K562 (cell line): Measurements from ENCODE around the gene SYNGR3. TPM values are rescaled to one million over a fixed set of nuclear protein-coding genes. Genes with fewer than 3 reads are reported as not detected.

ENCODE experiments used
- ATAC-seq: fragments of 200-7000 bp; cut with Tn5 transposase; 3 replicates; pipeline ENCODE4 v1.9.1; 2020; ENCODE audit warnings: moderate library complexity
- BruUV-seq: library from RNA; stranded (reverse); fragments of 400-500 nt; replicated peaks from 2 replicates; lab custom pipeline; 2021; lab: Mats Ljungman, UMichigan
- CTCF ChIA-PET: fragments of 300-600 bp; formaldehyde crosslinking; extraction: SDS; loops from one replicate; lab custom pipeline; 2021; ENCODE audit warnings: low intra/inter-chr PET ratio; lab: Yijun Ruan, JAX
- POLR2A ChIA-PET: fragments of 300-600, 350-650 bp; sonication (Branson Sonifier 250); formaldehyde crosslinking; extraction: SDS; loops from one replicate; lab custom pipeline; 2021; ENCODE audit warnings: antibody characterized with exemption, inconsistent platforms; lab: Yijun Ruan, JAX
- DNase-seq, 4 experiments: peaks; one replicate each; pipeline versions ENCODE4 v3.0.0 to v3.0.0-alpha.2; 2011 to 2018; ENCODE audit warnings: low spot score in 3 of 4, mixed read lengths in 3 of 4; ENCODE audit errors: extremely low read depth in 1 of 4
- FAIRE-seq: peaks from 2 replicates; lab custom pipeline; 2011; peaks lifted over from hg19 to GRCh38; lab: Jason Lieb, UNC
- H2AFZ ChIP-seq: 2 replicates; pipeline ENCODE4 v1.6.0; 2011; ENCODE audit warnings: low read depth, low read length, control low read depth, inconsistent platforms
- H3K27ac ChIP-seq: fragments of 200-600 bp; 3 replicates; pipeline ENCODE4 v1.8.0; 2011; ENCODE audit warnings: low read depth, mild to moderate bottlenecking, control low read depth, inconsistent platforms, low read length, moderate library complexity, mixed read lengths; ENCODE audit errors: extremely low read depth
- H3K27me3 ChIP-seq, 2 experiments: fragments of 300-600 bp in 1 of 2; 2 replicates in 1 of 2; 3 replicates in 1 of 2; pipeline versions ENCODE4 v1.6.0 to v1.8.0; 2011; ENCODE audit warnings: inconsistent platforms in 2 of 2, low read length in 2 of 2, mild to moderate bottlenecking in 1 of 2, mixed read lengths in 1 of 2, moderate library complexity in 1 of 2; ENCODE audit not compliant: control insufficient read depth in 2 of 2, insufficient read depth in 2 of 2
- H3K36me3 ChIP-seq: fragments of 300-600 bp; 3 replicates; pipeline ENCODE4 v1.8.0; 2011; ENCODE audit warnings: mild to moderate bottlenecking, low read length, inconsistent platforms; ENCODE audit not compliant: control insufficient read depth, insufficient read depth
- H3K4me1 ChIP-seq, 2 experiments: fragments of 200-600 bp in 1 of 2; replicated peaks in 1 of 2; 2 replicates in 1 of 2; 3 replicates in 1 of 2; pipeline versions ENCODE4 v1.5.1 to v1.8.0; 2011; ENCODE audit warnings: inconsistent platforms in 2 of 2, low read length in 2 of 2, mild to moderate bottlenecking in 1 of 2, mixed read lengths in 1 of 2, moderate library complexity in 1 of 2; ENCODE audit not compliant: control insufficient read depth in 2 of 2, insufficient read depth in 2 of 2
- H3K4me2 ChIP-seq: 2 replicates; pipeline ENCODE4 v1.6.1; 2011; ENCODE audit warnings: low read length, control low read depth, inconsistent platforms, mixed read lengths; ENCODE audit not compliant: insufficient read depth
- H3K4me3 ChIP-seq: fragments of 200-600 bp; sonication (generic), shearing (Covaris generic); 2 replicates; pipeline ENCODE4 v1.5.1; 2016; ENCODE audit warnings: control low read depth, inconsistent platforms
- H3K79me2 ChIP-seq: fragments of 200-600 bp; 3 replicates; pipeline ENCODE4 v1.8.0; 2011; ENCODE audit warnings: low read length, inconsistent platforms; ENCODE audit not compliant: control insufficient read depth, insufficient read depth
- H3K9ac ChIP-seq, 2 experiments: 2 replicates each; pipeline versions ENCODE4 v1.6.0 to v1.6.1; 2011; ENCODE audit warnings: low read depth in 2 of 2, low read length in 2 of 2, control low read depth in 1 of 2, inconsistent platforms in 1 of 2, mild to moderate bottlenecking in 1 of 2, mixed read lengths in 1 of 2; ENCODE audit not compliant: insufficient read depth in 1 of 2
- H3K9me1 ChIP-seq: one replicate; pipeline ENCODE4 v1.6.0; 2011; ENCODE audit warnings: inconsistent platforms, mild to moderate bottlenecking, low read length, moderate library complexity; ENCODE audit not compliant: control insufficient read depth, insufficient read depth
- H3K9me3 ChIP-seq: replicated peaks from 2 replicates; pipeline ENCODE4 v1.5.1; 2011; ENCODE audit warnings: low read depth, low read length, inconsistent platforms; ENCODE audit not compliant: control insufficient read depth, insufficient read depth
- H4K20me1 ChIP-seq: replicated peaks from 2 replicates; pipeline ENCODE4 v1.6.1; 2011; ENCODE audit warnings: low read length, inconsistent platforms, mixed read lengths; ENCODE audit not compliant: control insufficient read depth, insufficient read depth
- GTF2F1 ChIP-seq: IDR thresholded peaks from 2 replicates; pipeline ENCODE4 v1.6.1; 2011; ENCODE audit warnings: low read depth, low read length, improper control_type of control experiment
- HDGF ChIP-seq: fragments of 450-650 bp; IDR thresholded peaks from 2 replicates; pipeline ENCODE4 v1.6.1; 2016
- NUFIP1 ChIP-seq: fragments of 450-650 bp; IDR thresholded peaks from 2 replicates; pipeline ENCODE4 v1.6.1; 2018; ENCODE audit not compliant: partially characterized antibody
- SIN3B ChIP-seq: fragments of 450-650 bp; IDR thresholded peaks from 2 replicates; pipeline ENCODE4 v1.6.1; 2017; ENCODE audit warnings: low read depth, mild to moderate bottlenecking, moderate library complexity
- SOX6 ChIP-seq: fragments of 450-650 bp; IDR thresholded peaks from 2 replicates; pipeline ENCODE4 v1.6.1; 2014; ENCODE audit warnings: mild to moderate bottlenecking
- TAF15 ChIP-seq: fragments of 200-400 bp; formaldehyde crosslinking; IDR thresholded peaks from 2 replicates; pipeline ENCODE4 v1.6.1; 2017; ENCODE audit warnings: mild to moderate bottlenecking, low read depth, low read length, moderate library complexity
- ZBTB7A ChIP-seq: IDR thresholded peaks from 2 replicates; pipeline ENCODE4 v1.6.1; 2011; ENCODE audit warnings: low read depth, mild to moderate bottlenecking, low read length, moderate library complexity, borderline replicate concordance; ENCODE audit not compliant: control insufficient read depth
- ZNF143 ChIP-seq: sonication (generic); formaldehyde crosslinking; IDR thresholded peaks from 2 replicates; pipeline ENCODE4 v1.9.0; 2022; ENCODE audit warnings: mild to moderate bottlenecking, missing genetic modification reagents
- ZNF740 ChIP-seq, 3 experiments: fragments of 200-800 bp in 1 of 3; sonication (Bioruptor generic) in 1 of 3; sonication (generic) in 1 of 3; formaldehyde crosslinking in 1 of 3; IDR thresholded peaks; 2 replicates each; pipeline versions ENCODE4 v1.6.1 to v1.8.0; 2016 to 2022; ENCODE audit warnings: mild to moderate bottlenecking in 2 of 3, missing compliant biosample characterization in 2 of 3, missing genetic modification characterization in 2 of 3, missing genetic modification reagents in 1 of 3
- whole genome bisulfite sequencing: fragments of 100-300 bp; shearing (Covaris generic); methylation state at CpG from one replicate; pipeline ENCODE4 v1.1.6; 2016; ENCODE audit warnings: low coverage, mixed read lengths; ENCODE audit not compliant: insufficient coverage; ENCODE audit errors: missing lambda C conversion rate; 5-methylcytosine and 5-hydroxymethylcytosine counted together
- in situ Hi-C: fragments of 300-500 bp; cut with MboI; formaldehyde crosslinking; loops from 4 replicates; pipeline ENCODE4 v1.15.0; 2018; ENCODE audit warnings: inconsistent platforms, mixed read lengths
- intact Hi-C: fragments of 100-400 bp; cut with micrococcal nuclease; formaldehyde crosslinking; loops from 2 replicates; pipeline ENCODE4 v1.14.2; 2022
- polyA plus RNA-seq, 8 experiments: library from polyadenylated mRNA; depleted of rRNA in 4 of 8; stranded (reverse) in 5 of 8; unstranded in 3 of 8; fragments of >200 nt; fragmentation: Nextera tagmentation in 2 of 8; fragmentation: Illumina TruSeq in 1 of 8; extraction: Ambion mirVana in 2 of 8; extraction: Trizol in 1 of 8; gene quantifications; 2 replicates each; pipeline versions ENCODE4 v1.2.1 to v1.2.3, GENCODE V29; 2011 to 2014; ENCODE audit warnings: inconsistent platforms in 1 of 8, missing spikeins in 1 of 8
- total RNA-seq, 7 experiments: library from RNA; depleted of rRNA in 6 of 7; stranded (reverse); fragments of >200 nt in 6 of 7; fragmentation: Illumina TruSeq in 2 of 7; extraction: Trizol in 2 of 7; gene quantifications; 2 replicates each; pipeline versions ENCODE4 v1.2.1 to v1.2.3, GENCODE V29; 2011 to 2021; ENCODE audit warnings: low replicate concordance in 1 of 7

The SYNGR3 gene
- total and polyA plus RNA-seq, 9 of the 15 experiments (the other 6 are each of a cell fraction or from before 2014, with no cell fraction given), result 3.7 to 69.2 (median 36.3) TPM

GRCh38 chr16:2003231-2003826, 13.6 kb downstream of the SYNGR3 start:
- intact Hi-C loops (no loop called here), in situ Hi-C loops (no loop called here)
- FAIRE-seq, result no peak
- peaks cover 61% of the 10 kb centered on the region for H3K79me2 ChIP-seq
- WGBS, result 55% methylated on average over 8 of the region's 8 CpGs
- H3K4me2 ChIP-seq, result no peak overlapping the region
- H2AFZ ChIP-seq, result no peak overlapping the region
- no peak overlapping the region for H3K4me3 ChIP-seq
- no peak overlapping the region for H3K27ac ChIP-seq
- H3K27me3 ChIP-seq, result no peaks in the 10 kb centered on the region
- H3K9ac ChIP-seq, result peak overlapping the region; percentile 1 to 38; a peak in 3 of 4 replicates
- ChIA-PET CTCF (no interaction called here), POLR2A (interaction anchor here (0.6 to 3.0 kb wide), 11 partner anchors 15 to 502 kb away, joined by 3 to 12 read pairs (median 4); partner anchors contain the start of genes NPW, RPS2 and TRAF7)
- TF ChIP-seq HDGF, result 0 out of 2 replicates have a peak, but pooled peaks have one; percentile 48
- no peak for TF ChIP-seq SOX6
- TF ChIP-seq NUFIP1, result no peak
- no peak for TF ChIP-seq SIN3B
- TF ChIP-seq ZNF740 (CRISPR knock-in tag; IDR thresholded peaks at IDR 0.05), result 0 out of 2 replicates have a peak, but pooled peaks have one; percentile 6
- TF ChIP-seq ZNF740 (tag; IDR thresholded peaks at IDR 0.05), result no peak
- no peak for TF ChIP-seq TAF15
- TF ChIP-seq ZBTB7A, result no peak
- TF ChIP-seq GTF2F1, result 0 out of 2 replicates have a peak, but pooled peaks have one; percentile 8
- TF ChIP-seq ZNF143 (CRISPR knock-in tag), result 0 out of 2 replicates have a peak, but pooled peaks have one; percentile 11
- BruUV-seq, result no TSS peak
- H4K20me1 ChIP-seq, result peaks cover 39% of the 10 kb centered on the region
- ATAC-seq, result no peak
- peaks cover 15% of the 10 kb centered on the region for H3K9me1 ChIP-seq
- DNase-seq, result no peak
- H3K36me3 ChIP-seq, result peaks cover 95% of the 10 kb centered on the region; the same call in 2 of the 3 replicates
- H3K4me1 ChIP-seq, result peaks cover 19 to 87% of the 10 kb centered on the region in 2 experiments
- no peaks in the 10 kb centered on the region for H3K9me3 ChIP-seq
